Left renal pelvis (tissue), 4 donors: Measurements from ENCODE around the gene BUB3. TPM values are rescaled to one million over a fixed set of nuclear protein-coding genes. Genes with fewer than 3 reads are reported as not detected.

Source experiments
- DNase-seq, 4 donors: peaks; one replicate each; pipeline ENCODE4 v3.0.0-alpha.2; 2013; ENCODE audit warnings: low read depth in 4 of 4, low spot score in 3 of 4
- polyA plus RNA-seq, 4 donors: library from polyadenylated mRNA; unstranded; fragments of 120-200 nt; gene quantifications; one replicate each; pipeline ENCODE4 v1.2.1, GENCODE V29; 2013; ENCODE audit not compliant: insufficient read length in 4 of 4

BUB3 gene
- polyA plus RNA-seq, result 100 to 1,000 TPM in 3 of 4 donors, 10 to 100 TPM in 1; 91.8 to 138 (median 121) TPM

- DNase-seq, result peak; percentile 99
Observed at GRCh38 chr10:123154092-123154710, at the start of gene BUB3. Gene BUB3, plus strand, starts transcription at chr10:123154402. Its CDS starts 516 bp downstream, at chr10:123154918.

- no peak for DNase-seq
Observed at GRCh38 chr10:123109466-123109865, 44.7 kb upstream of the BUB3 start.

- DNase-seq, result no peak
Observed at GRCh38 chr10:123117644-123118417, 36.4 kb upstream of the BUB3 start.

GRCh38 chr10:123119081-123119480 is 35.1 kb upstream of the BUB3 start:
- no peak for DNase-seq

GRCh38 chr10:123126246-123126645 is 28.0 kb upstream of the BUB3 start:
- DNase-seq, result no peak

GRCh38 chr10:123129618-123130271 is 24.5 kb upstream of the BUB3 start:
- no peak for DNase-seq

GRCh38 chr10:123132576-123133477 is 21.4 kb upstream of the BUB3 start:
- peak in 3 of 4 donors; percentile 71 to 83 (median 75) for DNase-seq

- DNase-seq, result no peak
Observed at GRCh38 chr10:123133541-123134342, 20.5 kb upstream of the BUB3 start.

GRCh38 chr10:123134343-123134914 is 19.8 kb upstream of the BUB3 start:
- DNase-seq, result no peak

- no peak for DNase-seq
Observed at GRCh38 chr10:123134915-123135414, 19.2 kb upstream of the BUB3 start.

GRCh38 chr10:123135415-123136141 is 18.6 kb upstream of the BUB3 start, which contains the start of gene HMX3:
Gene HMX3, plus strand, starts transcription at chr10:123135970. Its CDS starts 81 bp downstream, at chr10:123136051.
- DNase-seq, result no peak

- DNase-seq, result no peak
Observed at GRCh38 chr10:123136221-123136805, 17.9 kb upstream of the BUB3 start.

- DNase-seq, result no peak
Observed at GRCh38 chr10:123136806-123137642, 17.2 kb upstream of the BUB3 start.

- DNase-seq, result no peak
Observed at GRCh38 chr10:123139165-123139520, 15.1 kb upstream of the BUB3 start.

GRCh38 chr10:123139521-123140163 is 14.6 kb upstream of the BUB3 start:
- DNase-seq, result no peak

GRCh38 chr10:123140164-123140982 is 13.8 kb upstream of the BUB3 start:
- no peak for DNase-seq
